ENCODE data around the gene MAP3K10. TPM values are rescaled to one million over a fixed set of nuclear protein-coding genes. Genes with fewer than 3 reads are reported as not detected.

Gene MAP3K10
- total and polyA plus RNA-seq, 2 of the 13 experiments (the other 11 are each of a cell fraction or from before 2014, with no cell fraction given) = 3.4 to 5.0 TPM

- TF ChIP-seq FOXA1 (IDR thresholded peaks at IDR 0.05) (no peak), FOXA1 (CRISPR knock-in tag; IDR thresholded peaks at IDR 0.05) (no peak), TAF1 (CRISPR knock-in tag; IDR thresholded peaks at IDR 0.05) (0 out of 2 replicates have a peak, but pooled peaks have one; percentile 33), NFAT5 (CRISPR knock-in tag; IDR thresholded peaks at IDR 0.05) (no peak), GLI4 (CRISPR knock-in tag; IDR thresholded peaks at IDR 0.05; ENCODE audit: borderline replicate concordance) (peak; percentile 59; the same call in 1 of the 2 replicates), MED13 (CRISPR knock-in tag; IDR thresholded peaks at IDR 0.05) (peak; percentile 71; the same call in 1 of the 2 replicates), JARID2 (CRISPR knock-in tag; IDR thresholded peaks at IDR 0.05; ENCODE audit: insufficient replicate concordance) (peak; percentile 84), IKZF1 (IDR thresholded peaks at IDR 0.05) (no peak), ZBTB7A (CRISPR knock-in tag; IDR thresholded peaks at IDR 0.05) (peak; percentile 89), MATR3 (CRISPR knock-in tag; IDR thresholded peaks at IDR 0.05) (no peak), TCF7 (IDR thresholded peaks at IDR 0.05; ENCODE audit: low read depth) (no peak), ZNF607 (CRISPR knock-in tag; IDR thresholded peaks at IDR 0.05; ENCODE audit: borderline replicate concordance) (no peak), ZNF790 (CRISPR knock-in tag; IDR thresholded peaks at IDR 0.05; ENCODE audit: borderline replicate concordance) (0 out of 2 replicates have a peak, but pooled peaks have one; percentile 25), MAX (IDR thresholded peaks at IDR 0.05) (no peak; the same call in 1 of the 2 replicates), POLR2G (IDR thresholded peaks at IDR 0.05; ENCODE audit: low read depth, low read length) (no peak; the same call in 1 of the 2 replicates), EHMT2 (IDR thresholded peaks at IDR 0.05; ENCODE audit: borderline replicate concordance, low read depth, low read length) (no peak), CHCHD3 (CRISPR knock-in tag; IDR thresholded peaks at IDR 0.05) (no peak), POLR2AphosphoS2 (IDR thresholded peaks at IDR 0.05; ENCODE audit: low read depth, low read length) (no peak), ZNF780A (CRISPR knock-in tag; IDR thresholded peaks at IDR 0.05) (no peak), KLF6 (CRISPR knock-in tag; IDR thresholded peaks at IDR 0.05) (0 out of 2 replicates have a peak, but pooled peaks have one; percentile 43), ESRRA (CRISPR knock-in tag; IDR thresholded peaks at IDR 0.05; ENCODE audit: low read depth) (no peak), ZNF20 (CRISPR knock-in tag; IDR thresholded peaks at IDR 0.05) (peak; percentile 81), ZNF143 (CRISPR knock-in tag; IDR thresholded peaks at IDR 0.05) (peak; percentile 88), KMT2B (CRISPR knock-in tag; IDR thresholded peaks at IDR 0.05) (peak; percentile 58; the same call in 1 of the 2 replicates), PTBP1 (IDR thresholded peaks at IDR 0.05; ENCODE audit: low read depth, low read length, poor library complexity, severe bottlenecking) (peak; percentile 75), MXI1 (IDR thresholded peaks at IDR 0.05; ENCODE audit: borderline replicate concordance, low read depth, low read length) (0 out of 3 replicates have a peak, but pooled peaks have one; percentile 39)
These were observed at the start of gene MAP3K10 (continued) for GRCh38 chr19:40190891-40191835.

Measured in HepG2 (cell line).